Caco-2 (cell line): Measurements from ENCODE around the gene LRRC74B. TPM values are rescaled to one million over a fixed set of nuclear protein-coding genes. Genes with fewer than 3 reads are reported as not detected.

ENCODE experiments used
- BruUV-seq: library from RNA; stranded (reverse); fragments of 400-500 nt; replicated peaks from 2 replicates; lab custom pipeline; 2021; lab: Mats Ljungman, UMichigan
- CTCF ChIA-PET: fragments of 300-600 bp; sonication (Branson Sonifier 250); formaldehyde crosslinking; loops from one replicate; lab custom pipeline; 2022; ENCODE audit warnings: antibody characterized with exemption; lab: Charles Lee
- POLR2A ChIA-PET: fragments of 300-600 bp; sonication (Branson Sonifier 250); formaldehyde crosslinking; loops from one replicate; lab custom pipeline; 2022; ENCODE audit warnings: antibody characterized with exemption; lab: Charles Lee
- DNase-seq, 2 experiments: peaks; one replicate each; pipeline versions ENCODE4 v3.0.0 to v3.0.0-alpha.2; 2020 to 2022
- H3K27me3 ChIP-seq: replicated peaks from 2 replicates; pipeline ENCODE4 v1.6.0; 2011; ENCODE audit warnings: low read length; ENCODE audit not compliant: control insufficient read depth, insufficient read depth
- H3K36me3 ChIP-seq: 2 replicates; pipeline ENCODE4 v1.5.1; 2011; ENCODE audit warnings: low read length; ENCODE audit not compliant: control insufficient read depth, insufficient read depth
- H3K4me1 ChIP-seq: fragments of 250-450 bp; sonication (Bioruptor Pico); 2 replicates; pipeline ENCODE4 v1.5.1; 2020; ENCODE audit warnings: mild to moderate bottlenecking
- H3K4me3 ChIP-seq: 2 replicates; pipeline ENCODE4 v1.5.1; 2011; ENCODE audit warnings: low read depth, mild to moderate bottlenecking, control low read depth, low read length
- H3K9me3 ChIP-seq: fragments of 250-450 bp; sonication (Bioruptor Pico); 2 replicates; pipeline ENCODE4 v1.5.1; 2020; ENCODE audit warnings: mild to moderate bottlenecking, moderate library complexity
- H3K27ac Mint-ChIP-seq: one replicate; pipeline ENCODE4 v1.8.0; 2022; ENCODE audit warnings: mixed read lengths; ENCODE audit not compliant: unreplicated experiment
- H3K27me3 Mint-ChIP-seq: one replicate; pipeline ENCODE4 v1.8.0; 2022; ENCODE audit warnings: mixed read lengths; ENCODE audit not compliant: insufficient read depth, unreplicated experiment
- H3K36me3 Mint-ChIP-seq: one replicate; pipeline ENCODE4 v1.8.0; 2022; ENCODE audit warnings: mild to moderate bottlenecking, mixed read lengths; ENCODE audit not compliant: insufficient read depth, unreplicated experiment
- H3K4me1 Mint-ChIP-seq: one replicate; pipeline ENCODE4 v1.8.0; 2022; ENCODE audit warnings: low read depth, mixed read lengths; ENCODE audit not compliant: unreplicated experiment
- H3K4me3 Mint-ChIP-seq: one replicate; pipeline ENCODE4 v1.8.0; 2022; ENCODE audit warnings: mild to moderate bottlenecking, moderate library complexity, mixed read lengths; ENCODE audit not compliant: unreplicated experiment
- H3K9me3 Mint-ChIP-seq: one replicate; pipeline ENCODE4 v1.8.0; 2022; ENCODE audit warnings: mixed read lengths; ENCODE audit not compliant: unreplicated experiment
- CTCF ChIP-seq, 2 experiments: fragments of 200-600 bp in 1 of 2; IDR thresholded peaks; 1 replicate in 1 of 2; 2 replicates in 1 of 2; pipeline versions ENCODE4 v1.5.1 to v1.8.0; 2011 to 2022; ENCODE audit warnings: antibody characterized with exemption in 1 of 2, control low read depth in 1 of 2, inconsistent platforms in 1 of 2, low read depth in 1 of 2, low read length in 1 of 2, mild to moderate bottlenecking in 1 of 2, moderate library complexity in 1 of 2; ENCODE audit not compliant: insufficient read depth in 1 of 2, severe bottlenecking in 1 of 2, unreplicated experiment in 1 of 2
- intact Hi-C: fragments of 100-400 bp; cut with micrococcal nuclease; formaldehyde crosslinking; loops from one replicate; pipeline ENCODE4 v1.10.0; 2022; ENCODE audit not compliant: unreplicated experiment
- total RNA-seq: library from RNA; stranded (reverse); gene quantifications from 2 replicates; pipeline ENCODE4 v1.2.3, GENCODE V29; 2022

LRRC74B gene
- total RNA-seq, 1 experiment from 2014 or later: not detected

- no peaks in the 10 kb centered on the region for H3K36me3 ChIP-seq
- no peaks in the 10 kb centered on the region for H3K27me3 ChIP-seq
- Mint-ChIP-seq H3K4me1 (peaks cover 6% of the 10 kb centered on the region), H3K9me3 (no peaks in the 10 kb centered on the region), H3K27me3 (no peaks in the 10 kb centered on the region), H3K36me3 (no peaks in the 10 kb centered on the region), H3K4me3 (no peak overlapping the region), H3K27ac (no peak overlapping the region)
- DNase-seq: peak in 1 of 2 experiments; percentile 61
- no peak for TF ChIP-seq CTCF (IDR thresholded peaks at IDR 0.05; ENCODE audit: insufficient read depth in 1 of 2, low read depth in 1 of 2, low read length in 1 of 2, severe bottlenecking in 1 of 2, unreplicated experiment in 1 of 2)
- peaks cover 6% of the 10 kb centered on the region for H3K4me1 ChIP-seq
- CTCF ChIA-PET: interaction anchor here (0.6 to 1.0 kb wide), 4 partner anchors 44 to 287 kb away, joined by 3 to 5 read pairs (median 4); no protein-coding TSS in a partner anchor
- POLR2A ChIA-PET: interaction anchor here (0.5 to 1.1 kb wide), 3 partner anchors 36 to 83 kb away, joined by 3 to 6 read pairs (median 3); partner anchors contain the start of genes LZTR1 and THAP7
- H3K4me3 ChIP-seq: no peak overlapping the region
- intact Hi-C loops: no loop called here
- H3K9me3 ChIP-seq: no peaks in the 10 kb centered on the region
- BruUV-seq: no TSS peak
Observed at GRCh38 chr22:21064917-21065864, 19.4 kb downstream of the LRRC74B start.

GRCh38 chr22:21067075-21067900, 21.5 kb downstream of the LRRC74B start:
- no peak overlapping the region for H3K27ac Mint-ChIP-seq
- H3K4me1 Mint-ChIP-seq: peaks cover 6% of the 10 kb centered on the region
- DNase-seq: no peak
- Histone ChIP-seq H3K4me3 (no peak overlapping the region), H3K27me3 (no peaks in the 10 kb centered on the region), H3K9me3 (no peaks in the 10 kb centered on the region), H3K36me3 (no peaks in the 10 kb centered on the region), H3K4me1 (peaks cover 6% of the 10 kb centered on the region)
- BruUV-seq: no TSS peak
- ChIA-PET CTCF (no interaction called here), POLR2A (no interaction called here)
- H3K4me3 Mint-ChIP-seq: no peak overlapping the region
- H3K27me3 Mint-ChIP-seq: no peaks in the 10 kb centered on the region
- no peaks in the 10 kb centered on the region for H3K36me3 Mint-ChIP-seq
- no peak for TF ChIP-seq CTCF (IDR thresholded peaks at IDR 0.05; ENCODE audit: insufficient read depth in 1 of 2, low read depth in 1 of 2, low read length in 1 of 2, severe bottlenecking in 1 of 2, unreplicated experiment in 1 of 2)
- H3K9me3 Mint-ChIP-seq: peaks cover 5% of the 10 kb centered on the region
- intact Hi-C loops: no loop called here
